Gastroesophageal sphincter (tissue), 4 donors: ENCODE measurements around the gene ETS1. TPM values are rescaled to one million over a fixed set of nuclear protein-coding genes. Genes with fewer than 3 reads are reported as not detected.
A peak's percentile ranks its signal among the peaks of the same experiment; 100 is the strongest.

Experiments
- ATAC-seq: fragments of 150-250 bp; one replicate; pipeline ENCODE4 v1.9.1; 2016; ENCODE audit warnings: mild to moderate bottlenecking, moderate library complexity
- H3K27ac ChIP-seq, 4 donors: fragments of 200-600 bp; sonication (generic) in 3 of 4; 1 replicate in 3 of 4; 2 replicates in 1 of 4; pipeline ENCODE4 v1.5.1; 2016 to 2019
- H3K27me3 ChIP-seq: fragments of 200-600 bp; sonication (generic); one replicate; pipeline ENCODE4 v1.5.1; 2019
- H3K36me3 ChIP-seq, 2 donors: fragments of 200-600 bp; sonication (generic); one replicate each; pipeline ENCODE4 v1.5.1; 2019; ENCODE audit warnings: control low read depth in 1 of 2
- H3K4me1 ChIP-seq, 3 donors: fragments of 200-600 bp; sonication (generic); 1 replicate in 2 of 3; 2 replicates in 1 of 3; pipeline ENCODE4 v1.5.1; 2016 to 2019; ENCODE audit warnings: control low read depth in 2 of 3
- H3K4me3 ChIP-seq, 2 donors: fragments of 200-600 bp; sonication (generic); one replicate each; pipeline ENCODE4 v1.5.1; 2019; ENCODE audit warnings: mild to moderate bottlenecking in 1 of 2, moderate library complexity in 1 of 2
- H3K9me3 ChIP-seq, 3 donors: fragments of 200-600 bp; sonication (generic); one replicate each; pipeline ENCODE4 v1.5.1; 2017 to 2019; ENCODE audit warnings: control low read depth in 2 of 3
- CTCF ChIP-seq, 4 experiments: fragments of 200-600 bp in 2 of 4; fragments of 450-650 bp in 2 of 4; sonication (generic) in 1 of 4; IDR thresholded peaks; one replicate each; pipeline ENCODE4 v1.5.1; 2017 to 2019; ENCODE audit warnings: antibody characterized with exemption in 4 of 4, mild to moderate bottlenecking in 2 of 4, moderate library complexity in 2 of 4
- EP300 ChIP-seq: sonication (generic); formaldehyde crosslinking; IDR thresholded peaks from one replicate; pipeline ENCODE4 v1.6.1; 2017; ENCODE audit warnings: antibody characterized with exemption, mild to moderate bottlenecking
- POLR2A ChIP-seq, 2 donors: fragments of 450-650 bp; IDR thresholded peaks; one replicate each; pipeline ENCODE4 v1.6.1; 2017; ENCODE audit warnings: antibody characterized with exemption in 2 of 2, mild to moderate bottlenecking in 2 of 2, moderate library complexity in 1 of 2
- POLR2AphosphoS5 ChIP-seq: sonication (generic); formaldehyde crosslinking; IDR thresholded peaks from one replicate; pipeline ENCODE4 v1.6.1; 2017; ENCODE audit warnings: antibody characterized with exemption
- WGBS, 2 donors: methylation state at CpG; one replicate each; pipeline ENCODE4 v1.1.5; 2018; ENCODE audit warnings: low coverage in 1 of 2; 5-methylcytosine and 5-hydroxymethylcytosine counted together
- total RNA-seq, 4 donors: library from RNA; depleted of rRNA; stranded (reverse); fragments of >200 nt; gene quantifications; one replicate each; pipeline ENCODE4 v1.1.0, GENCODE V29; 2016

ETS1 gene
- total RNA-seq, 4 donors from 2014 or later = 32.2 to 65.2 (median 51.0) TPM

DNA sequence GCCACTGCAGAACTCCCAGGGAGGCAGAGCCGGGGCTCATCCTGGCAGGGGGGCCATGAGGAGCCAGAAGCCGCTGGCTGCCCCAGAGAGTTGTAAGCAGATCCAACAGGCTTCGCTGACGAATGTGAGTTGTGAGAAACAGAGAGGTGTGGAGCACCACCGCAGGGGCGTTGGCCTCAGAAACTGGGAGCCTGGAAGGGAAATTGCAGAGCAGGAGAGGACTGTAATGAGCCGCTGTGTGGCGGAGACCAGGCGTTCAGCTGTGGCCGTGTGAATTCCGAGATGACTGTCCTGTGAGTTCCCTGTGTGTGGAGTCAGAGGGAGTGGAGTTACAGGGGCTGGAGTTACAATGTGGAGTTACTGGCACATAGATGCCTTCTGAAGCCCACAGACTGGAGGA, 27.7 kb upstream of the ETS1 start:
- no peak overlapping the region for H3K4me3 ChIP-seq
- TF ChIP-seq POLR2A (IDR thresholded peaks at IDR 0.05) (no peak), POLR2AphosphoS5 (no peak), EP300 (no peak), CTCF (IDR thresholded peaks at IDR 0.05) (no peak)
- peaks cover 0 to 20% (median 0%) of the 10 kb centered on the region in 3 donors for H3K4me1 ChIP-seq
- H3K27ac ChIP-seq = no peak overlapping the region
- ATAC-seq = no peak
- no peaks in the 10 kb centered on the region for H3K9me3 ChIP-seq
- 78 to 86% methylated on average over 6 to 9 of the region's 11 CpGs for WGBS, 2 donors
- H3K27me3 ChIP-seq = peaks cover 7% of the 10 kb centered on the region
- no peaks in the 10 kb centered on the region for H3K36me3 ChIP-seq

DNA sequence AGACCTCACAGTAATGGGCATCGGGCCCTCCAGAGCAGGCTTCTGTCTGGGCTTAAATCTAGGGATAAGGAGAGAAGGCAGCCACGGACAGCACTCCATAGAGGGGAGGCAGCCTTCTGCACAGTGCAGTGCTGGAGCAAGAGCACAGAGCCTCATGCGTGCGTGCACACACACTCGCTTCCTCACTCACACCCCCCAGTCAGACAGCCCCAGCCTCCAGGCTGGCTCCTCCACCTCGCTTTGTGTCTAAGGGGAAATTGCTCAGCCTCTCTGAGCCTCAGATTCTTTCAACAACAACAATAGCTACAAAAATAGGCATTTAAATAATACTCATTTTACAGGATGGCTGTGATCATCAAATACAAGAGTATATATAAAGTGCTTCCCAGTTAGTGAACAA, 26.7 kb upstream of the ETS1 start:
- ATAC-seq = no peak
- Histone ChIP-seq H3K27ac (no peak overlapping the region), H3K9me3 (no peaks in the 10 kb centered on the region), H3K4me3 (no peak overlapping the region), H3K36me3 (no peaks in the 10 kb centered on the region), H3K27me3 (peaks cover 7% of the 10 kb centered on the region), H3K4me1 (peaks cover 0 to 20% (median 0%) of the 10 kb centered on the region in 3 donors)
- TF ChIP-seq CTCF (IDR thresholded peaks at IDR 0.05) (no peak), POLR2AphosphoS5 (no peak), EP300 (no peak), POLR2A (IDR thresholded peaks at IDR 0.05) (no peak)
- 89 to 100% methylated on average over 1 to 6 of the region's 6 CpGs for WGBS, 2 donors

DNA sequence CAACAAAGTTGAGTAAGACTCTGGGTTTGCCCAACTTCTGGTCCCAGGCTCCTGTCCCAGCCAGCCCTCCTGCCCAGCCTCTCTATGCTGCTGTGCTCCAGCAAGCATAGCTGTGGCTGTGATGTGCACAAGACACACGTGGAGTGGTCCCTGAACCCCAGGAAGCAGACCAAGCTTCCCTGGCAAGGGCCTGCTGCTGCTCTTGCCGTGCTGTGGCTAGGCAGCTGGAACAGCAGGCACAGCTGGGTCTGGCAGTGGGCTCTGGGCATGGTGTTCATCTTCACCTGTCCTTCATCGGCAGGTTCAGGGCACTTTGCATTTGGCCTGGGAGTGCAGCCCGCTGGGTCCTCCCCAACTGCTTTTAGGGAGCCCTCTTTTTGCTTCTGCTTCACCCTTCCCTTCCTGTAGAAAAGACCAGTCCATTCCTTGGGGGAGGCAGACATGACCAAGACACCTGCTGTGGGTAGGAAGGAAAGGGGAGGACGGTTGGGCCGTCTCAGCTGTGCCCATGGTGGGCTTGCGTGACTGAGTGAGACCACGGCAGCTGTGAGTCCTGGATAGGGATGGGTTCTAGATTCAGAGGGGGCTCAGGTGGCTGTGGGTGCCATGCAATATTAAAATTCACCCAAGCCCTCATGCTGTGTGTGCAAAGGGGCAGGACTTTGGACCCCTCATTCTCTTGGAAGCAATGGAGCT, 26.1 kb upstream of the ETS1 start:
- no peaks in the 10 kb centered on the region for H3K9me3 ChIP-seq
- no peak overlapping the region for H3K27ac ChIP-seq
- H3K4me1 ChIP-seq = peaks cover 0 to 20% (median 0%) of the 10 kb centered on the region in 3 donors
- ATAC-seq = no peak
- H3K4me3 ChIP-seq = no peak overlapping the region
- peaks cover 7% of the 10 kb centered on the region for H3K27me3 ChIP-seq
- TF ChIP-seq POLR2AphosphoS5 (no peak), CTCF (IDR thresholded peaks at IDR 0.05) (no peak), POLR2A (IDR thresholded peaks at IDR 0.05) (no peak), EP300 (no peak)
- no peaks in the 10 kb centered on the region for H3K36me3 ChIP-seq
- 71 to 96% methylated on average over 2 to 4 of the region's 8 CpGs for WGBS, 2 donors

- no peak for ATAC-seq
- no peaks in the 10 kb centered on the region for H3K36me3 ChIP-seq
- 33 to 60% methylated on average over 1 to 2 of the region's 18 CpGs for WGBS, 2 donors
- no peaks in the 10 kb centered on the region for H3K9me3 ChIP-seq
- peaks cover 0 to 20% (median 0%) of the 10 kb centered on the region in 3 donors for H3K4me1 ChIP-seq
- peaks cover 7% of the 10 kb centered on the region for H3K27me3 ChIP-seq
- H3K4me3 ChIP-seq = no peak overlapping the region
- peak overlapping the region in 2 of 4 donors; percentile 29 to 41 for H3K27ac ChIP-seq
- TF ChIP-seq POLR2AphosphoS5 (no peak), EP300 (no peak)
Measured at GRCh38 chr11:128610721-128611617, 23.6 kb upstream of the ETS1 start.

GRCh38 chr11:128609785-128610184, 22.4 kb upstream of the ETS1 start:
- no peak for ATAC-seq
- peaks cover 7% of the 10 kb centered on the region for H3K27me3 ChIP-seq
- 93 to 100% methylated on average over 4 to 6 of the region's 6 CpGs for WGBS, 2 donors
- H3K36me3 ChIP-seq = no peaks in the 10 kb centered on the region
- H3K27ac ChIP-seq = no peak overlapping the region
- H3K4me1 ChIP-seq = peaks cover 0 to 20% (median 0%) of the 10 kb centered on the region in 3 donors
- H3K4me3 ChIP-seq = no peak overlapping the region
- no peaks in the 10 kb centered on the region for H3K9me3 ChIP-seq
- TF ChIP-seq CTCF (IDR thresholded peaks at IDR 0.05) = no peak
- no peak for TF ChIP-seq EP300
- no peak for TF ChIP-seq POLR2A (IDR thresholded peaks at IDR 0.05)
- no peak for TF ChIP-seq POLR2AphosphoS5
